ENCODE measurements around the gene FAM117B. TPM values are rescaled to one million over a fixed set of nuclear protein-coding genes. Genes with fewer than 3 reads are reported as not detected.

Gene FAM117B
- polyA plus RNA-seq, 1 donor (not counting 4 experiments of a cell fraction or from before 2014, with no cell fraction given), result 1.9 TPM

GRCh38 chr2:202769201-202769600, 134.4 kb downstream of the FAM117B start:
- no peak overlapping the region for H3K4me3 ChIP-seq (ENCODE audit: control insufficient read depth in 2 of 3, extremely low read depth in 1 of 3, insufficient read depth in 2 of 3, low read depth in 1 of 3, low read length in 3 of 3)
- DNase-seq (ENCODE audit: low read depth, low spot score) (no peak), FAIRE-seq (no peak)
- H3K9me1 ChIP-seq (ENCODE audit: control insufficient read depth, extremely low read depth, insufficient read depth, low read length), result no peaks in the 10 kb centered on the region
- dilution Hi-C loops (cut with MboI; ENCODE audit: extremely low pct_ligation_motif_present, low sequenced_read_pairs), result no loop called here
- H3K9me3 ChIP-seq (ENCODE audit: control insufficient read depth, low read depth, low read length), result no peaks in the 10 kb centered on the region
- H3K79me2 ChIP-seq (ENCODE audit: control insufficient read depth, insufficient read depth, low read length), result no peaks in the 10 kb centered on the region
- no peak overlapping the region for H2AFZ ChIP-seq (ENCODE audit: control insufficient read depth, low read length)
- H4K20me1 ChIP-seq (ENCODE audit: control insufficient read depth, extremely low read depth, insufficient read depth, low read length), result no peaks in the 10 kb centered on the region
- no peak overlapping the region for H3K27ac ChIP-seq (ENCODE audit: control insufficient read depth, insufficient read depth, low read length)
- H3K9ac ChIP-seq (ENCODE audit: control insufficient read depth, extremely low read depth, insufficient read depth, low read length), result no peak overlapping the region
- no peak overlapping the region for H3K4me2 ChIP-seq (ENCODE audit: control insufficient read depth, extremely low read depth, insufficient read depth, low read depth, low read length)
- no peaks in the 10 kb centered on the region for H3K4me1 ChIP-seq (ENCODE audit: control insufficient read depth, extremely low read depth, insufficient read depth, low read length)
- no peaks in the 10 kb centered on the region for H3K36me3 ChIP-seq (ENCODE audit: control insufficient read depth in 2 of 2, extremely low read depth in 1 of 2, insufficient read depth in 2 of 2, low read length in 2 of 2)
- H3K27me3 ChIP-seq (ENCODE audit: control insufficient read depth, extremely low read depth, insufficient read depth, low read length), result no peaks in the 10 kb centered on the region
- TF ChIP-seq CTCF (optimal IDR thresholded peaks at IDR 0.05 in 1 of 3, IDR thresholded peaks at IDR 0.05 in 1 of 3, conservative IDR thresholded peaks at IDR 0.05 in 1 of 3; ENCODE audit: extremely low read depth in 1 of 3, insufficient read depth in 2 of 3, low read length in 3 of 3) (no peak), EZH2 (IDR thresholded peaks at IDR 0.05; ENCODE audit: low read length) (no peak)

GRCh38 chr2:202771336-202771735, 136.6 kb downstream of the FAM117B start:
- Histone ChIP-seq H3K4me2 (ENCODE audit: control insufficient read depth, extremely low read depth, insufficient read depth, low read depth, low read length) (no peak overlapping the region), H3K9ac (ENCODE audit: control insufficient read depth, extremely low read depth, insufficient read depth, low read length) (no peak overlapping the region), H3K4me3 (ENCODE audit: control insufficient read depth in 2 of 3, extremely low read depth in 1 of 3, insufficient read depth in 2 of 3, low read depth in 1 of 3, low read length in 3 of 3) (no peak overlapping the region), H3K4me1 (ENCODE audit: control insufficient read depth, extremely low read depth, insufficient read depth, low read length) (no peaks in the 10 kb centered on the region), H4K20me1 (ENCODE audit: control insufficient read depth, extremely low read depth, insufficient read depth, low read length) (no peaks in the 10 kb centered on the region), H3K79me2 (ENCODE audit: control insufficient read depth, insufficient read depth, low read length) (no peaks in the 10 kb centered on the region), H3K36me3 (ENCODE audit: control insufficient read depth in 2 of 2, extremely low read depth in 1 of 2, insufficient read depth in 2 of 2, low read length in 2 of 2) (no peaks in the 10 kb centered on the region), H2AFZ (ENCODE audit: control insufficient read depth, low read length) (no peak overlapping the region), H3K9me1 (ENCODE audit: control insufficient read depth, extremely low read depth, insufficient read depth, low read length) (no peaks in the 10 kb centered on the region), H3K27me3 (ENCODE audit: control insufficient read depth, extremely low read depth, insufficient read depth, low read length) (no peaks in the 10 kb centered on the region), H3K9me3 (ENCODE audit: control insufficient read depth, low read depth, low read length) (no peaks in the 10 kb centered on the region), H3K27ac (ENCODE audit: control insufficient read depth, insufficient read depth, low read length) (no peak overlapping the region)
- TF ChIP-seq CTCF (optimal IDR thresholded peaks at IDR 0.05 in 1 of 3, IDR thresholded peaks at IDR 0.05 in 1 of 3, conservative IDR thresholded peaks at IDR 0.05 in 1 of 3; ENCODE audit: extremely low read depth in 1 of 3, insufficient read depth in 2 of 3, low read length in 3 of 3), result no peak
- TF ChIP-seq EZH2 (IDR thresholded peaks at IDR 0.05; ENCODE audit: low read length), result no peak
- dilution Hi-C loops (cut with MboI; ENCODE audit: extremely low pct_ligation_motif_present, low sequenced_read_pairs), result no loop called here
- FAIRE-seq (no peak), DNase-seq (ENCODE audit: low read depth, low spot score) (no peak)
